Measurements from ENCODE around the gene SCAP.

Gene SCAP

DNA sequence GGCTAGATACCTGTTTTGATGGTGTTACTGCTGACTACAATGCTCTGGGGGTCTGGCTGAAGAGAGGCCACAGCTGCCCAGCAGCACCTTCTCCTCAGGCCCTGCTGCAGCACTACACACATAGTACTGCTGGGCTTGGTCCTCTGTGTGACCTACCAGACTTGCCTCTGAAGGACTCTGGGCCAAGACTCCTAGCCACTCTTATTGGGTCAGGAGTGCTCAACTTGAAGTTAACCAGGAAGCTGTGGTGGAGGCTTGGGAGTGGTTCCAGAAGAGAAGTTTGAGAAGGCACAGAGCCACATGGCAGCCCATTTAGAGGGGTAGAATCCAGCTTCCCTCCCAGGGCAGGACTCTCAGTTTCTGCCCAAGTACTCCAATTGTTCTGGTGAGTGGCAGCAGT lies 21.2 kb upstream of the SCAP start:
- ChIA-PET POLR2A (no interaction called here), CTCF (no interaction called here)
- TF ChIP-seq ZNF433 (tag by site-specific recombination; IDR thresholded peaks at IDR 0.05; ENCODE audit: low read depth) = no peak
- TF ChIP-seq, protein P1, sequence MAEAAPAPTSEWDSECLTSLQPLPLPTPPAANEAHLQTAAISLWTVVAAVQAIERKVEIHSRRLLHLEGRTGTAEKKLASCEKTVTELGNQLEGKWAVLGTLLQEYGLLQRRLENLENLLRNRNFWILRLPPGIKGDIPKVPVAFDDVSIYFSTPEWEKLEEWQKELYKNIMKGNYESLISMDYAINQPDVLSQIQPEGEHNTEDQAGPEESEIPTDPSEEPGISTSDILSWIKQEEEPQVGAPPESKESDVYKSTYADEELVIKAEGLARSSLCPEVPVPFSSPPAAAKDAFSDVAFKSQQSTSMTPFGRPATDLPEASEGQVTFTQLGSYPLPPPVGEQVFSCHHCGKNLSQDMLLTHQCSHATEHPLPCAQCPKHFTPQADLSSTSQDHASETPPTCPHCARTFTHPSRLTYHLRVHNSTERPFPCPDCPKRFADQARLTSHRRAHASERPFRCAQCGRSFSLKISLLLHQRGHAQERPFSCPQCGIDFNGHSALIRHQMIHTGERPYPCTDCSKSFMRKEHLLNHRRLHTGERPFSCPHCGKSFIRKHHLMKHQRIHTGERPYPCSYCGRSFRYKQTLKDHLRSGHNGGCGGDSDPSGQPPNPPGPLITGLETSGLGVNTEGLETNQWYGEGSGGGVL (tag by site-specific recombination; IDR thresholded peaks at IDR 0.05) = no peak
- TF ChIP-seq ZNF596 (tag by site-specific recombination; IDR thresholded peaks at IDR 0.05) = no peak
- TF ChIP-seq ZNF248 (tag by site-specific recombination; IDR thresholded peaks at IDR 0.05) = no peak
- TF ChIP-seq ZNF19 (tag by site-specific recombination; IDR thresholded peaks at IDR 0.05; ENCODE audit: low read depth) = no peak
- TF ChIP-seq ZIC2 (tag by site-specific recombination; IDR thresholded peaks at IDR 0.05) = no peak
- TF ChIP-seq KLF8 (tag by site-specific recombination; IDR thresholded peaks at IDR 0.05) = no peak
- TF ChIP-seq, protein P2, sequence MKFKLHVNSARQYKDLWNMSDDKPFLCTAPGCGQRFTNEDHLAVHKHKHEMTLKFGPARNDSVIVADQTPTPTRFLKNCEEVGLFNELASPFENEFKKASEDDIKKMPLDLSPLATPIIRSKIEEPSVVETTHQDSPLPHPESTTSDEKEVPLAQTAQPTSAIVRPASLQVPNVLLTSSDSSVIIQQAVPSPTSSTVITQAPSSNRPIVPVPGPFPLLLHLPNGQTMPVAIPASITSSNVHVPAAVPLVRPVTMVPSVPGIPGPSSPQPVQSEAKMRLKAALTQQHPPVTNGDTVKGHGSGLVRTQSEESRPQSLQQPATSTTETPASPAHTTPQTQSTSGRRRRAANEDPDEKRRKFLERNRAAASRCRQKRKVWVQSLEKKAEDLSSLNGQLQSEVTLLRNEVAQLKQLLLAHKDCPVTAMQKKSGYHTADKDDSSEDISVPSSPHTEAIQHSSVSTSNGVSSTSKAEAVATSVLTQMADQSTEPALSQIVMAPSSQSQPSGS (tag by site-specific recombination; IDR thresholded peaks at IDR 0.05; ENCODE audit: low read depth) = no peak
- TF ChIP-seq GLI4 (tag by site-specific recombination; IDR thresholded peaks at IDR 0.05) = no peak
- no peak for TF ChIP-seq SP3 (tag by site-specific recombination; IDR thresholded peaks at IDR 0.05)
- no peak overlapping the region for H3K27ac ChIP-seq (ENCODE audit: extremely low read depth, low read depth, low read length)
- H3K36me3 ChIP-seq (ENCODE audit: control insufficient read depth in 2 of 2, insufficient read depth in 1 of 2, low read length in 2 of 2) = peaks cover 10 to 62% of the 10 kb centered on the region in 2 experiments
- no peaks in the 10 kb centered on the region for H3K4me1 ChIP-seq (ENCODE audit: control insufficient read depth, insufficient read depth, low read length)
- H3K4me3 ChIP-seq (ENCODE audit: low read depth, low read length) = no peak overlapping the region
- H3K9me3 ChIP-seq (ENCODE audit: control insufficient read depth, insufficient read depth, low read depth, low read length) = no peaks in the 10 kb centered on the region

DNA sequence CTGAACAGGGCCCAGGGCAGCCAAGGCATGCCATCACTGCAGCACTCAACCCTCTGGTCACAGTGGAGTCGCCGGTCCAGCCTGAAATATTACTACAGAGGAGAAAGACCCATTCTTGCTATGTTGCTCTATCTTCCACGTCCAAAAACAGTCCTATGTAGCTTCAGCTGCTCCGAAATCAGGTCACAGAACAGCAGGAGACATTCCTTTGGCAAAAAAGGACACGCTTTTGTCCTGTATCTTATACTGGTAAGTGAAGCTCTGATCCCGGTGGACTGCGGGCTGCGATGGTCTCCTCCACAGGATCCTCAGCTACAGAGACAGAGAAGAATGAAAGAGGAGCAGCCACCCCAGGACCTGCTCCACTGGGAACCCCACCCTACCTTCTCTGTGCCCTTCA lies 20.1 kb upstream of the SCAP start:
- POLR2A ChIA-PET = no interaction called here
- CTCF ChIA-PET = no interaction called here
- Histone ChIP-seq H3K36me3 (ENCODE audit: control insufficient read depth in 2 of 2, insufficient read depth in 1 of 2, low read length in 2 of 2) (peaks cover 10 to 58% of the 10 kb centered on the region in 2 experiments), H3K4me1 (ENCODE audit: control insufficient read depth, insufficient read depth, low read length) (no peaks in the 10 kb centered on the region), H3K27ac (ENCODE audit: extremely low read depth, low read depth, low read length) (no peak overlapping the region), H3K4me3 (ENCODE audit: low read depth, low read length) (no peak overlapping the region), H3K9me3 (ENCODE audit: control insufficient read depth, insufficient read depth, low read depth, low read length) (no peaks in the 10 kb centered on the region)
- TF ChIP-seq ZNF184 (tag by site-specific recombination; IDR thresholded peaks at IDR 0.05) (no peak), ZFP3 (tag by site-specific recombination; IDR thresholded peaks at IDR 0.05; ENCODE audit: low read depth) (no peak), ZNF391 (tag by site-specific recombination; IDR thresholded peaks at IDR 0.05; ENCODE audit: borderline replicate concordance, low read depth) (no peak), ZNF214 (tag by site-specific recombination; IDR thresholded peaks at IDR 0.05; ENCODE audit: borderline replicate concordance) (no peak)

DNA sequence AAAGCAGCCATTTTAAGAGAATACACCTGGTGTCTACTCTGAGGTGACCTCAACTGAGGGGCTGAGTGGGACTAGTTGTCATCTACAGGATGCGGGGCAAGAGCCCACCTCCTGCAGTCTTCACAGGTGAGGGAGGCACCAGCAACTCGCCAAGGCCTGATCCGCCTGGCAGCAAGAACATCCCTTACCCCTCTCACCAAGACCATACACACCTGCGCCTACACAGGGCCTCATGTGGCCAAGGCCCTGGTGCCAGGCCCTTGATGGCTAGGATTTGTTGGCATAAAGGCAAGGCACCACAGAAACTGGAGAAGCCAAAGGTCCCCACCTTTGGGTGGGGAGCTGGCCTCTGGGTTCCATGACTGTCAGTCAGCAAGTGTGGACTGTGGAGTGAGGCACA lies 19.4 kb upstream of the SCAP start:
- POLR2A ChIA-PET = no interaction called here
- Histone ChIP-seq H3K4me1 (ENCODE audit: control insufficient read depth, insufficient read depth, low read length) (no peaks in the 10 kb centered on the region), H3K36me3 (ENCODE audit: control insufficient read depth in 2 of 2, insufficient read depth in 1 of 2, low read length in 2 of 2) (peaks cover 10 to 54% of the 10 kb centered on the region in 2 experiments), H3K27ac (ENCODE audit: extremely low read depth, low read depth, low read length) (no peak overlapping the region), H3K4me3 (ENCODE audit: low read depth, low read length) (no peak overlapping the region), H3K9me3 (ENCODE audit: control insufficient read depth, insufficient read depth, low read depth, low read length) (no peaks in the 10 kb centered on the region)
- CTCF ChIA-PET = interaction anchor here (1.5 kb wide), 1 partner anchor 74 kb away, joined by 5 read pairs; no protein-coding TSS in a partner anchor
- TF ChIP-seq ZNF501 (tag by site-specific recombination; IDR thresholded peaks at IDR 0.05) (no peak), ZNF146 (tag by site-specific recombination; IDR thresholded peaks at IDR 0.05) (no peak), ZNF140 (tag by site-specific recombination; IDR thresholded peaks at IDR 0.05) (no peak), ZSCAN30 (tag by site-specific recombination; IDR thresholded peaks at IDR 0.05) (no peak), ZNF510 (tag by site-specific recombination; IDR thresholded peaks at IDR 0.05; ENCODE audit: insufficient replicate concordance) (no peak), ZNF670 (tag by site-specific recombination; IDR thresholded peaks at IDR 0.05; ENCODE audit: low read depth) (no peak), ZNF391 (tag by site-specific recombination; IDR thresholded peaks at IDR 0.05; ENCODE audit: borderline replicate concordance, low read depth) (no peak), TCF7L2 (IDR thresholded peaks at IDR 0.05; ENCODE audit: borderline replicate concordance, low read depth, low read length) (no peak), ZNF416 (tag by site-specific recombination; IDR thresholded peaks at IDR 0.05) (no peak), ZNF521 (tag by site-specific recombination; IDR thresholded peaks at IDR 0.05) (no peak), SETDB1 (IDR thresholded peaks at IDR 0.05; ENCODE audit: insufficient read length, low read length) (no peak), HOXD13 (CRISPR knock-in tag; IDR thresholded peaks at IDR 0.05; ENCODE audit: borderline replicate concordance) (no peak), ZNF623 (tag by site-specific recombination; IDR thresholded peaks at IDR 0.05) (no peak), ZNF529 (tag by site-specific recombination; IDR thresholded peaks at IDR 0.05; ENCODE audit: insufficient replicate concordance) (no peak), ZNF585B (tag by site-specific recombination; IDR thresholded peaks at IDR 0.05) (no peak)
- TF ChIP-seq, protein P3, sequence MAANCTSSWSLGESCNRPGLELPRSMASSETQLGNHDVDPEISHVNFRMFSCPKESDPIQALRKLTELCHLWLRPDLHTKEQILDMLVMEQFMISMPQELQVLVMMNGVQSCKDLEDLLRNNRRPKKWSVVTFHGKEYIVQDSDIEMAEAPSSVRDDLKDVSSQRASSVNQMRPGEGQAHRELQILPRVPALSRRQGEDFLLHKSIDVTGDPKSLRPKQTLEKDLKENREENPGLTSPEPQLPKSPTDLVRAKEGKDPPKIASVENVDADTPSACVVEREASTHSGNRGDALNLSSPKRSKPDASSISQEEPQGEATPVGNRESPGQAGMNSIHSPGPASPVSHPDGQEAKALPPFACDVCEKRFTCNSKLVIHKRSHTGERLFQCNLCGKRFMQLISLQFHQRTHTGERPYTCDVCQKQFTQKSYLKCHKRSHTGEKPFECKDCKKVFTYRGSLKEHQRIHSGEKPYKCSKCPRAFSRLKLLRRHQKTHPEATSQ (tag by site-specific recombination; IDR thresholded peaks at IDR 0.05) = no peak

All from HEK293 (cell line).